ENCODE results near the gene RAD54L2.

RAD54L2 gene

GRCh38 chr3:51538459-51539290 lies at the start of gene RAD54L2:
RAD54L2 (plus strand) TSS chr3:51538719; CDS start chr3:51590421, 51,702 bp downstream.
- H3K4me3 ChIP-seq (ENCODE audit: low read length), result peak within 1 kb of the TSS; percentile 81
- TF ChIP-seq CTCF (conservative IDR thresholded peaks at IDR 0.05; ENCODE audit: low read length), result peak; percentile 9; the same call in 1 of the 2 replicates
- peak; percentile 84 for DNase-seq (ENCODE audit: low read depth)

- DNase-seq (ENCODE audit: low read depth), result peak; percentile 89
- no peak for TF ChIP-seq CTCF (conservative IDR thresholded peaks at IDR 0.05; ENCODE audit: low read length)
- peak overlapping the region; percentile 81 for H3K4me3 ChIP-seq (ENCODE audit: low read length)
These were observed 39.4 kb upstream of the RAD54L2 start for GRCh38 chr3:51498876-51499738.

- DNase-seq (ENCODE audit: low read depth), result no peak
- TF ChIP-seq CTCF (conservative IDR thresholded peaks at IDR 0.05; ENCODE audit: low read length), result no peak
- H3K4me3 ChIP-seq (ENCODE audit: low read length), result peak overlapping the region; percentile 33
These were observed 37.8 kb upstream of the RAD54L2 start for GRCh38 chr3:51500632-51501131.

GRCh38 chr3:51501833-51502561 lies 36.5 kb upstream of the RAD54L2 start:
- DNase-seq (ENCODE audit: low read depth), result peak; percentile 67
- H3K4me3 ChIP-seq (ENCODE audit: low read length), result no peak overlapping the region
- peak; percentile 95 for TF ChIP-seq CTCF (conservative IDR thresholded peaks at IDR 0.05; ENCODE audit: low read length)

- TF ChIP-seq CTCF (conservative IDR thresholded peaks at IDR 0.05; ENCODE audit: low read length), result no peak
- DNase-seq (ENCODE audit: low read depth), result no peak
- H3K4me3 ChIP-seq (ENCODE audit: low read length), result no peak overlapping the region
These were observed 36.0 kb upstream of the RAD54L2 start for GRCh38 chr3:51502562-51502910.

- TF ChIP-seq CTCF (conservative IDR thresholded peaks at IDR 0.05; ENCODE audit: low read length), result no peak
- no peak overlapping the region for H3K4me3 ChIP-seq (ENCODE audit: low read length)
- no peak for DNase-seq (ENCODE audit: low read depth)
These were observed 35.5 kb upstream of the RAD54L2 start for GRCh38 chr3:51503007-51503406.

Measured in AG10803 (cell line).